ENCODE data around the gene MYO1G.

MYO1G gene

GRCh38 chr7:44965937-44966730, 12.7 kb downstream of the MYO1G start:
- H3K9me3 ChIP-seq (ENCODE audit: insufficient read depth, low read length, severe bottlenecking), result no peaks in the 10 kb centered on the region
- DNase-seq, result no peak
- no peak overlapping the region for H3K4me3 ChIP-seq (ENCODE audit: low read depth in 1 of 2, low read length in 2 of 2)
- TF ChIP-seq EZH2 (IDR thresholded peaks at IDR 0.05; ENCODE audit: borderline replicate concordance, low read depth, low read length, severe bottlenecking), result no peak
- TF ChIP-seq CTCF (IDR thresholded peaks at IDR 0.05; ENCODE audit: borderline replicate concordance, extremely low read depth, low read length, poor library complexity, severe bottlenecking), result no peak
- no peaks in the 10 kb centered on the region for H4K20me1 ChIP-seq (ENCODE audit: insufficient read depth, low read length)
- H3K4me1 ChIP-seq (ENCODE audit: insufficient read depth, low read length), result no peaks in the 10 kb centered on the region
- H3K36me3 ChIP-seq (ENCODE audit: insufficient read depth, low read length), result peaks cover 7% of the 10 kb centered on the region; the same call in 1 of the 2 replicates
- H3K9ac ChIP-seq (ENCODE audit: low read depth, low read length), result no peak overlapping the region
- H3K27me3 ChIP-seq (ENCODE audit: insufficient read depth, low read length, poor library complexity), result no peaks in the 10 kb centered on the region
- H3K79me2 ChIP-seq (ENCODE audit: insufficient read depth, low read length), result no peaks in the 10 kb centered on the region
- no peak for ATAC-seq (ENCODE audit: insufficient read depth, low read depth)
- no peak overlapping the region for H3K4me2 ChIP-seq (ENCODE audit: insufficient read depth, low read length)
- H3K27ac ChIP-seq (ENCODE audit: low read length), result no peak overlapping the region
- H2AFZ ChIP-seq (ENCODE audit: low read depth, low read length), result no peak overlapping the region

GRCh38 chr7:44965441-44965903, 13.3 kb downstream of the MYO1G start:
- no peaks in the 10 kb centered on the region for H4K20me1 ChIP-seq (ENCODE audit: insufficient read depth, low read length)
- peaks cover 7% of the 10 kb centered on the region; the same call in 1 of the 2 replicates for H3K36me3 ChIP-seq (ENCODE audit: insufficient read depth, low read length)
- H3K9ac ChIP-seq (ENCODE audit: low read depth, low read length), result no peak overlapping the region
- ATAC-seq (ENCODE audit: insufficient read depth, low read depth), result no peak
- no peak for DNase-seq
- H3K4me2 ChIP-seq (ENCODE audit: insufficient read depth, low read length), result no peak overlapping the region
- H3K4me3 ChIP-seq (ENCODE audit: low read depth in 1 of 2, low read length in 2 of 2), result no peak overlapping the region
- H3K4me1 ChIP-seq (ENCODE audit: insufficient read depth, low read length), result no peaks in the 10 kb centered on the region
- H3K27me3 ChIP-seq (ENCODE audit: insufficient read depth, low read length, poor library complexity), result no peaks in the 10 kb centered on the region
- no peaks in the 10 kb centered on the region for H3K79me2 ChIP-seq (ENCODE audit: insufficient read depth, low read length)
- TF ChIP-seq CTCF (IDR thresholded peaks at IDR 0.05; ENCODE audit: borderline replicate concordance, extremely low read depth, low read length, poor library complexity, severe bottlenecking), result no peak
- no peak for TF ChIP-seq EZH2 (IDR thresholded peaks at IDR 0.05; ENCODE audit: borderline replicate concordance, low read depth, low read length, severe bottlenecking)
- H2AFZ ChIP-seq (ENCODE audit: low read depth, low read length), result no peak overlapping the region
- no peak overlapping the region for H3K27ac ChIP-seq (ENCODE audit: low read length)
- H3K9me3 ChIP-seq (ENCODE audit: insufficient read depth, low read length, severe bottlenecking), result no peaks in the 10 kb centered on the region

- no peaks in the 10 kb centered on the region for H3K27me3 ChIP-seq (ENCODE audit: insufficient read depth, low read length, poor library complexity)
- no peak overlapping the region for H3K9ac ChIP-seq (ENCODE audit: low read depth, low read length)
- H3K27ac ChIP-seq (ENCODE audit: low read length), result no peak overlapping the region
- no peaks in the 10 kb centered on the region for H3K79me2 ChIP-seq (ENCODE audit: insufficient read depth, low read length)
- H3K9me3 ChIP-seq (ENCODE audit: insufficient read depth, low read length, severe bottlenecking), result no peaks in the 10 kb centered on the region
- TF ChIP-seq EZH2 (IDR thresholded peaks at IDR 0.05; ENCODE audit: borderline replicate concordance, low read depth, low read length, severe bottlenecking), result no peak
- no peak for TF ChIP-seq CTCF (IDR thresholded peaks at IDR 0.05; ENCODE audit: borderline replicate concordance, extremely low read depth, low read length, poor library complexity, severe bottlenecking)
- no peak for DNase-seq
- no peak overlapping the region for H3K4me2 ChIP-seq (ENCODE audit: insufficient read depth, low read length)
- 0 out of 3 replicates have a peak, but pooled peaks have one; percentile 10 for ATAC-seq (ENCODE audit: insufficient read depth, low read depth)
- no peaks in the 10 kb centered on the region for H4K20me1 ChIP-seq (ENCODE audit: insufficient read depth, low read length)
- no peaks in the 10 kb centered on the region for H3K4me1 ChIP-seq (ENCODE audit: insufficient read depth, low read length)
- H2AFZ ChIP-seq (ENCODE audit: low read depth, low read length), result no peak overlapping the region
- no peak overlapping the region for H3K4me3 ChIP-seq (ENCODE audit: low read depth in 1 of 2, low read length in 2 of 2)
- peaks cover 7% of the 10 kb centered on the region; the same call in 1 of the 2 replicates for H3K36me3 ChIP-seq (ENCODE audit: insufficient read depth, low read length)
Measured at GRCh38 chr7:44964831-44965440, 13.9 kb downstream of the MYO1G start.

Data from DND-41 (cell line).